Measurements from ENCODE around the gene SLC26A3. TPM values are rescaled to one million over a fixed set of nuclear protein-coding genes. Genes with fewer than 3 reads are reported as not detected.

SLC26A3 gene
- total and polyA plus RNA-seq, 4 donors: under 0.01 to 0.49 (median 0.14) TPM

DNA sequence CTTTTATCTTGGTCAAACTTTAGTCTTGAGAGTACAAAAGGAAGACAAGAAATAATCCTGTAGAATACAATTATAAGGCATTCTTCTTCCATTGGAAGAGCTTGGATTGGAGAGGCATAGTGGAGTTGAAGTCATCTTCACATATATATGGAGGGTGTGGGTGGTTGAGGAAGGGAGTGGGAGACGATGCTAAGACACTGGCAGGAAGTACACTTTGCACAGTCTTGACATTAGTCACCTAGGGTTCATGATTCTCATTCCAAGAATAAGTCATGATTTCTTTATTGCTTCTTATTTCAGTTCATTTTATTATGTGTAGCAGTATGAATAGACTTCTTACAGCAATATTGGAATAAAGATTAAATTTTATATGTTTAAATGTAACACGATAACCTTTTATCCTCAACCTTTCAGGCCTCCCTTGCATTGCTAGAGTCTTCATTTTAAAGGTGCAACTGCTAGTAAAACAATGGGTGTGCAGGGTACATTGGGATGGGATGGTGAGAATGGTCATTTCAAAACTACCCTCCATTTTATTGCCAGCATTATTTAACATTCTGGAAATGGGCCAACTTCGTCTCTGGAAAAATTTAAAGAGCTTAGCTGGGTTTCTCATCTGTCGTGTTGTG lies 12.3 kb upstream of the SLC26A3 start:
- no peak for DNase-seq (ENCODE audit: low spot score)
- Histone ChIP-seq H3K9ac (ENCODE audit: low read depth in 1 of 2, low read length in 2 of 2) (no peak overlapping the region), H3K9me3 (ENCODE audit: control insufficient read depth in 4 of 4, low read length in 3 of 4) (no peaks in the 10 kb centered on the region)

More for the DNA sequence above, 12.3 kb upstream of the SLC26A3 start:
- no peaks in the 10 kb centered on the region for H3K36me3 ChIP-seq (ENCODE audit: control insufficient read depth in 4 of 4, insufficient read depth in 3 of 4, low read depth in 1 of 4, low read length in 3 of 4)
- TF ChIP-seq SP1 (IDR thresholded peaks at IDR 0.05): no peak
- TF ChIP-seq, protein P1, sequence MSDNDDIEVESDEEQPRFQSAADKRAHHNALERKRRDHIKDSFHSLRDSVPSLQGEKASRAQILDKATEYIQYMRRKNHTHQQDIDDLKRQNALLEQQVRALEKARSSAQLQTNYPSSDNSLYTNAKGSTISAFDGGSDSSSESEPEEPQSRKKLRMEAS (IDR thresholded peaks at IDR 0.05): no peak
- no peak for TF ChIP-seq HNF4A (conservative IDR thresholded peaks at IDR 0.05)
- TF ChIP-seq TAF1 (conservative IDR thresholded peaks at IDR 0.05): no peak
- no peak for TF ChIP-seq HNF4G (IDR thresholded peaks at IDR 0.05)
- TF ChIP-seq FOXA1 (IDR thresholded peaks at IDR 0.05): no peak
- TF ChIP-seq RXRA (IDR thresholded peaks at IDR 0.05): no peak
- no peak for TF ChIP-seq ATF3 (IDR thresholded peaks at IDR 0.05)
- TF ChIP-seq JUND (IDR thresholded peaks at IDR 0.05): no peak
- no peak for TF ChIP-seq EGR1 (IDR thresholded peaks at IDR 0.05; ENCODE audit: low read depth in 2 of 2)
- no peak for TF ChIP-seq GABPA (IDR thresholded peaks at IDR 0.05 in 1 of 2, conservative IDR thresholded peaks at IDR 0.05 in 1 of 2)
- no peak for TF ChIP-seq REST (IDR thresholded peaks at IDR 0.05)
- TF ChIP-seq RAD21 (IDR thresholded peaks at IDR 0.05): no peak
- no peak for TF ChIP-seq CTCF (IDR thresholded peaks at IDR 0.05; ENCODE audit: low read depth, low read length, missing input control)
- no peak for TF ChIP-seq YY1 (IDR thresholded peaks at IDR 0.05)
- no peak for TF ChIP-seq ZBTB33 (IDR thresholded peaks at IDR 0.05)
- TF ChIP-seq FOXA2 (IDR thresholded peaks at IDR 0.05): no peak
- TF ChIP-seq NR2F2 (IDR thresholded peaks at IDR 0.05): no peak
- H3K27me3 ChIP-seq (ENCODE audit: control insufficient read depth in 4 of 4, insufficient read depth in 4 of 4, low read length in 3 of 4): no peaks in the 10 kb centered on the region
- no peak overlapping the region for H3K27ac ChIP-seq (ENCODE audit: low read depth in 1 of 2, low read length in 2 of 2)
- no peak overlapping the region for H3K4me3 ChIP-seq (ENCODE audit: low read depth in 1 of 3, low read length in 3 of 3)
- 52% methylated on average over 4 of the region's 4 CpGs for WGBS
- H3K4me1 ChIP-seq (ENCODE audit: control insufficient read depth in 4 of 4, insufficient read depth in 4 of 4, low read length in 3 of 4): no peaks in the 10 kb centered on the region
